Measurements from ENCODE around the gene ZNF135. TPM values are rescaled to one million over a fixed set of nuclear protein-coding genes. Genes with fewer than 3 reads are reported as not detected.

Gene ZNF135
- total RNA-seq, 3 donors from 2014 or later (not counting 1 experiment from before 2014, with no cell fraction given) = 1.6 to 4.3 (median 4.3) TPM

DNA sequence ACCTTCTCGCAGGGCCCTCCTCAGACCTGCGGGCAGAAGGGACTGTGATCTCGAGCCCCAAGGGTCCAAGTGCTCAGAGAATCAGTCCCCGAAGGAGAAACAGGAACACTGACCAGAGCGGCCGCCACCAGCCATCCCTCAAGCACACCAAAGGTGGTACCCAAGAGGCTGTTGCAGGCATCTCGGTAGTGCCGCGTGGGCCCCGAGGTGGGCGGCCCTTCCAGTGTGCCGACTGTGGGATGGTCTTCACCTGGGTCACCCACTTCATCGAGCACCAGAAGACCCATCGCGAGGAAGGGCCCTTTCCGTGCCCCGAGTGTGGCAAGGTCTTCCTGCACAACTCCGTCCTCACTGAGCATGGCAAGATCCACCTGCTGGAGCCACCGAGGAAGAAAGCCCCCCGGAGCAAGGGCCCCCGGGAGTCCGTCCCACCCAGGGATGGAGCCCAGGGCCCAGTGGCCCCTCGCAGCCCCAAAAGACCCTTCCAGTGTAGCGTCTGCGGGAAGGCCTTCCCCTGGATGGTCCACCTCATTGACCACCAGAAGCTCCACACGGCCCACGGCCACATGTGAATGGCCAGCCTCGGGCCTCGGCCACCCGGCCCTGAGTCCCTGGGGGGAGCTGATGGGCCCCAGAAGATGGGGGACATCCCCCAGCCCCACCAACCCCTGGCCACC is 5.5 kb upstream of the ZNF135 start:
- H3K4me1 ChIP-seq (ENCODE audit: control insufficient read depth, insufficient read depth, low read length) = peaks cover 5% of the 10 kb centered on the region
- H3K4me3 Mint-ChIP-seq = no peak overlapping the region
- H3K4me1 Mint-ChIP-seq = peaks cover 6 to 8% of the 10 kb centered on the region in 2 donors
- DNase-seq (no peak), ATAC-seq (no peak)
- H3K36me3 Mint-ChIP-seq = peaks cover 29% of the 10 kb centered on the region
- H3K9me3 Mint-ChIP-seq = peaks cover 7% of the 10 kb centered on the region in 2 donors
- H3K36me3 ChIP-seq (ENCODE audit: control insufficient read depth, insufficient read depth, low read length) = no peaks in the 10 kb centered on the region
- 93% methylated on average over 30 of the region's 30 CpGs for WGBS (ENCODE audit: insufficient coverage)
- peaks cover 46% of the 10 kb centered on the region for H3K9me3 ChIP-seq (ENCODE audit: control insufficient read depth, insufficient read depth, low read length)
- TF ChIP-seq, protein P1, sequence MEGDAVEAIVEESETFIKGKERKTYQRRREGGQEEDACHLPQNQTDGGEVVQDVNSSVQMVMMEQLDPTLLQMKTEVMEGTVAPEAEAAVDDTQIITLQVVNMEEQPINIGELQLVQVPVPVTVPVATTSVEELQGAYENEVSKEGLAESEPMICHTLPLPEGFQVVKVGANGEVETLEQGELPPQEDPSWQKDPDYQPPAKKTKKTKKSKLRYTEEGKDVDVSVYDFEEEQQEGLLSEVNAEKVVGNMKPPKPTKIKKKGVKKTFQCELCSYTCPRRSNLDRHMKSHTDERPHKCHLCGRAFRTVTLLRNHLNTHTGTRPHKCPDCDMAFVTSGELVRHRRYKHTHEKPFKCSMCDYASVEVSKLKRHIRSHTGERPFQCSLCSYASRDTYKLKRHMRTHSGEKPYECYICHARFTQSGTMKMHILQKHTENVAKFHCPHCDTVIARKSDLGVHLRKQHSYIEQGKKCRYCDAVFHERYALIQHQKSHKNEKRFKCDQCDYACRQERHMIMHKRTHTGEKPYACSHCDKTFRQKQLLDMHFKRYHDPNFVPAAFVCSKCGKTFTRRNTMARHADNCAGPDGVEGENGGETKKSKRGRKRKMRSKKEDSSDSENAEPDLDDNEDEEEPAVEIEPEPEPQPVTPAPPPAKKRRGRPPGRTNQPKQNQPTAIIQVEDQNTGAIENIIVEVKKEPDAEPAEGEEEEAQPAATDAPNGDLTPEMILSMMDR (IDR thresholded peaks at IDR 0.05) = no peak
- H3K27ac Mint-ChIP-seq = no peak overlapping the region
- H3K4me3 ChIP-seq (ENCODE audit: low read length) = no peak overlapping the region
- no peak overlapping the region for H3K27ac ChIP-seq (ENCODE audit: low read length)
- intact Hi-C loops (cut with micrococcal nuclease) = no loop called here
- no peaks in the 10 kb centered on the region for H3K27me3 ChIP-seq (ENCODE audit: control insufficient read depth, insufficient read depth, low read length)
- H3K27me3 Mint-ChIP-seq (ENCODE audit: low read depth in 2 of 2) = peaks cover 12 to 19% of the 10 kb centered on the region in 2 donors

DNA sequence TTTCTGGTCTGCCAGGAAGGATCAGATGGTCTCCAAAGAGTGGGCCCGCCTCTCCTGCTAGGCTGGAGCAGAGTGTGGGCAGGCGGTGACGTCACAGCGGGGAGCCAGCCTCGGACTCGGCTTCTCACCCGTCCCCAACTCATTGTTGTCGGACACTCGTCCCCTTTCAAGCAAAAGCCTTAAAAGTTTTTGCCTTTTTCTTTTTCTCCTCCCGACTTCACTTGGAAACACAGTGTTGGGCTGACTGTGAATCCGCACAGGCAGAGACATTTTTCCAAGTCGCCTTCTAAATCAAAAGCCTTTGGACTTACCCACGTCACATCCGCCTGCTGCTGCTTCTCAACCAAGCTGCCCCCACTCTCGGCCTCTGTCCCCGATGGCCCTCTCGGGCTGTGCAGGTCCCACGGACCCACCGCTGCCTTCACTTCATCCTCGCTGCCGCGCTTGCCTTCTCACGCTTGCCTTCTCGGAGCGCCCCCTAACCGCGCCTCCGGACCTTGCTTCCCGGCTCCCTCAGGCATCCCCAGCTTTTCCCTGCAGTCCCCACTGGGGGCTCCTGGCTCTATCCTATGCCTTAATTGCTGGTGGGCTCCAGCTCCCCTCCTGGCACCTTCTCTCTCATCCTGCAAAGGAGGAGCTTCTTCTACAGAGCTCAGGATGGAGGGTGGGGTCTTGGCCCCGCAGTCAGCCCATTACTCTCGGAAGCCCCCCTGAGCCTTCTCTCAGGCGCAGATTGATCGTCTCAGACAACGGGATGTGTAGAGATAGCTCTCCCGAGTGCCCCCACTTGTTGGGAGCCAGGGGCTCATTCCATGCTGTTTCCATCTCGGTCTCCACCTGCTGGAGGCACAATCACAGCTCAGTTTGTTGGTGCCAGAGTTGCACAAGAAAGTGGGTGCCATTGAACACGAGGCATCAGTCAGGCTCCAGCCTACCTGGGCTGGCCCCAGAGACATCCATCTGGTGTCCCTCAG is 3.9 kb upstream of the ZNF135 start:
- Histone ChIP-seq H3K27me3 (ENCODE audit: control insufficient read depth, insufficient read depth, low read length) (no peaks in the 10 kb centered on the region), H3K9me3 (ENCODE audit: control insufficient read depth, insufficient read depth, low read length) (peaks cover 48% of the 10 kb centered on the region), H3K36me3 (ENCODE audit: control insufficient read depth, insufficient read depth, low read length) (no peaks in the 10 kb centered on the region), H3K4me3 (ENCODE audit: low read length) (peak overlapping the region; percentile 19), H3K27ac (ENCODE audit: low read length) (no peak overlapping the region), H3K4me1 (ENCODE audit: control insufficient read depth, insufficient read depth, low read length) (peaks cover 18% of the 10 kb centered on the region)
- H3K4me1 Mint-ChIP-seq = peaks cover 10 to 12% of the 10 kb centered on the region in 2 donors
- intact Hi-C loops (cut with micrococcal nuclease) = no loop called here
- H3K36me3 Mint-ChIP-seq = peaks cover 20% of the 10 kb centered on the region
- peaks cover 0 to 2% of the 10 kb centered on the region in 2 donors for H3K9me3 Mint-ChIP-seq
- peak overlapping the region; percentile 84 for H3K4me3 Mint-ChIP-seq
- DNase-seq (no peak), ATAC-seq (no peak)
- H3K27me3 Mint-ChIP-seq (ENCODE audit: low read depth in 2 of 2) = peaks cover 12 to 19% of the 10 kb centered on the region in 2 donors
- H3K27ac Mint-ChIP-seq = peak overlapping the region; percentile 17 to 23
- TF ChIP-seq, protein P1 (IDR thresholded peaks at IDR 0.05) = no peak
- 37% methylated on average over 37 of the region's 37 CpGs for WGBS (ENCODE audit: insufficient coverage)

DNA sequence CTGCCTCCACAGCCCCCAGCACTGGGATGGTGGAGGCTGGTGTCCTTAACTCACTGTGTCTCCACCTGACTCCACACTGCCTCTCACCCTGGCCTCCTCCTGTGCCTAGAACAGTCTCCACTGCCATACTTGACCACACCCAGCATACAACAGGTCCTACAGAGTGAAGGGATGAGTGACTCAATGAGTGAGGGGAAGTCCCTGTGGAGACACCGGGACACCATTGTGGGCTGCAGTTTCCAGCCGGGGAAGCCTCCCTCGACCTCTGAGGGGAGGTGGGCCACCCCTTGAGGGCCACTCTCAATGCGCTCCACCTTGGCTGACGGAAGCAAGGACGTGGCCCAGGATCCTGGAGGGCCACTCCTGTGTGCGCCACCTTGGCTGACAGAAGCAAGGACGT is 2.8 kb upstream of the ZNF135 start:
- no peak for ATAC-seq
- no peaks in the 10 kb centered on the region for H3K27me3 ChIP-seq (ENCODE audit: control insufficient read depth, insufficient read depth, low read length)
- peaks cover 19% of the 10 kb centered on the region for H3K4me1 ChIP-seq (ENCODE audit: control insufficient read depth, insufficient read depth, low read length)
- no peak for DNase-seq
- peaks cover 0 to 2% of the 10 kb centered on the region in 2 donors for H3K9me3 Mint-ChIP-seq
- H3K36me3 Mint-ChIP-seq = peaks cover 20% of the 10 kb centered on the region
- H3K4me3 ChIP-seq (ENCODE audit: low read length) = no peak overlapping the region
- H3K4me1 Mint-ChIP-seq = peaks cover 10 to 12% of the 10 kb centered on the region in 2 donors
- no peak overlapping the region for H3K27ac Mint-ChIP-seq
- TF ChIP-seq, protein P1 (IDR thresholded peaks at IDR 0.05) = no peak
- H3K36me3 ChIP-seq (ENCODE audit: control insufficient read depth, insufficient read depth, low read length) = no peaks in the 10 kb centered on the region
- no peak overlapping the region for H3K4me3 Mint-ChIP-seq
- intact Hi-C loops (cut with micrococcal nuclease) = no loop called here
- H3K27me3 Mint-ChIP-seq (ENCODE audit: low read depth in 2 of 2) = peaks cover 12 to 19% of the 10 kb centered on the region in 2 donors
- 86% methylated on average over 8 of the region's 8 CpGs for WGBS (ENCODE audit: insufficient coverage)
- H3K27ac ChIP-seq (ENCODE audit: low read length) = no peak overlapping the region
- H3K9me3 ChIP-seq (ENCODE audit: control insufficient read depth, insufficient read depth, low read length) = peaks cover 51% of the 10 kb centered on the region

Measured in natural killer cell (primary cell).